CD4-positive, alpha-beta T cell (primary cell): ENCODE data around the gene SLC35F1. TPM values are rescaled to one million over a fixed set of nuclear protein-coding genes. Genes with fewer than 3 reads are reported as not detected.

Experiments
- ATAC-seq: fragments of 200-7000 bp; cut with Tn5 transposase; one replicate; pipeline ENCODE4 v1.10.0; 2022; ENCODE audit warnings: mild to moderate bottlenecking; ENCODE audit not compliant: poor library complexity
- CTCF ChIA-PET: fragments of 350-600 bp; sonication (Branson Sonifier 250); formaldehyde crosslinking; loops from one replicate; lab custom pipeline; 2021; ENCODE audit warnings: antibody characterized with exemption, inconsistent platforms; lab: Charles Lee
- POLR2A ChIA-PET: fragments of 350-600 bp; sonication (Branson Sonifier 250); formaldehyde crosslinking; loops from one replicate; lab custom pipeline; 2021; ENCODE audit warnings: antibody characterized with exemption, inconsistent platforms; lab: Charles Lee
- DNase-seq, 14 experiments: peaks; one replicate each; pipeline ENCODE4 v3.0.0-alpha.2; 2013 to 2020; ENCODE audit warnings: mixed read lengths in 2 of 14
- H3K27ac ChIP-seq, 2 donors: one replicate each; pipeline versions ENCODE4 v1.5.1 to v1.7.0; 2013; ENCODE audit warnings: low read length in 2 of 2, low read depth in 1 of 2, mild to moderate bottlenecking in 1 of 2
- H3K27me3 ChIP-seq, 2 experiments: 1 replicate in 1 of 2; 2 replicates in 1 of 2; pipeline versions ENCODE4 v1.6.1 to v1.7.0; 2013; ENCODE audit warnings: low read length in 2 of 2, control low read depth in 1 of 2, mild to moderate bottlenecking in 1 of 2, moderate library complexity in 1 of 2; ENCODE audit not compliant: insufficient read depth in 2 of 2, control insufficient read depth in 1 of 2
- H3K36me3 ChIP-seq: one replicate; pipeline ENCODE4 v1.6.1; 2013; ENCODE audit warnings: low read length, control low read depth; ENCODE audit not compliant: insufficient read depth
- H3K4me1 ChIP-seq: one replicate; pipeline ENCODE4 v1.6.1; 2013; ENCODE audit warnings: low read length, control low read depth; ENCODE audit not compliant: insufficient read depth
- H3K4me3 ChIP-seq: one replicate; pipeline ENCODE4 v1.5.1; 2013; ENCODE audit warnings: mild to moderate bottlenecking, low read length, moderate library complexity
- H3K9me3 ChIP-seq, 2 experiments: 1 replicate in 1 of 2; 2 replicates in 1 of 2; pipeline versions ENCODE4 v1.6.1 to v1.7.0; 2013; ENCODE audit warnings: low read length in 2 of 2, mild to moderate bottlenecking in 2 of 2, control low read depth in 1 of 2, moderate library complexity in 1 of 2; ENCODE audit not compliant: control insufficient read depth in 1 of 2, insufficient read depth in 1 of 2
- H3K27ac Mint-ChIP-seq: one replicate; pipeline ENCODE4 v1.8.0; 2020; ENCODE audit warnings: mixed read lengths
- H3K27me3 Mint-ChIP-seq: one replicate; pipeline ENCODE4 v1.8.0; 2021; ENCODE audit warnings: mixed read lengths
- H3K36me3 Mint-ChIP-seq: one replicate; pipeline ENCODE4 v1.8.0; 2021; ENCODE audit warnings: low read depth, mixed read lengths
- H3K4me1 Mint-ChIP-seq: one replicate; pipeline ENCODE4 v1.8.0; 2021; ENCODE audit warnings: low read depth, mixed read lengths
- H3K4me3 Mint-ChIP-seq: one replicate; pipeline ENCODE4 v1.8.0; 2020; ENCODE audit warnings: mild to moderate bottlenecking, mixed read lengths
- H3K9me3 Mint-ChIP-seq: one replicate; pipeline ENCODE4 v1.8.0; 2020; ENCODE audit warnings: mixed read lengths
- intact Hi-C, 2 experiments: fragments of 100-400 bp; cut with DNase I in 1 of 2; cut with micrococcal nuclease in 1 of 2; formaldehyde crosslinking; loops; one replicate each; pipeline versions ENCODE4 v1.15.1 to v1.9.0; 2023 to 2025; cut with DNase I, micrococcal nuclease
- total RNA-seq, 174 experiments: library from RNA in 2 of 174; stranded (reverse) in 2 of 174; gene quantifications; one replicate each; pipeline ENCODE4 v1.2.3 and lab custom pipeline; 2021 to 2026
- TF ChIP-seq, protein P1 (sequence below): fragments of 200-600 bp; IDR thresholded peaks from one replicate; pipeline ENCODE4 v1.8.0; 2022; ENCODE audit warnings: antibody characterized with exemption, mild to moderate bottlenecking

The SLC35F1 gene
- total RNA-seq, 2 experiments from 2014 or later: not detected

DNA sequence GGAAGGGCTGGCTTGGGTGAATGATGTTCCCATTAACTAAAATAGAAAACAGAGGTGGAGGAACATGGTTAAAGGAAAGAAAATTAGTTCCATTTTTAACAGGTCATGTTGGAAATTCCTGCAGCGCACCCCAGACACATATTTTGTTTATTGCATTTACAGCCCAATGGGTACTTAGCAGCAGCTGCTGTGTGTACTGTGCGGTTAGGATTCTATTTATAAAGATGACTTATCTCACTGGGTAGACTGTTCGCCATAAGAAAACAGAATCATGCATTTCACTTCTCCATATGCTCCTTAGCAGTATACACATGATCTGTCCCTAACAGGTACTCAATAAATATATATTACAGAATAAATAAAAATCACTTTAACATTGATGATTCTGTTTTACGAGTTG is 135.8 kb downstream of the SLC35F1 start:
- intact Hi-C loops: no loop called here
- TF ChIP-seq, protein P1, sequence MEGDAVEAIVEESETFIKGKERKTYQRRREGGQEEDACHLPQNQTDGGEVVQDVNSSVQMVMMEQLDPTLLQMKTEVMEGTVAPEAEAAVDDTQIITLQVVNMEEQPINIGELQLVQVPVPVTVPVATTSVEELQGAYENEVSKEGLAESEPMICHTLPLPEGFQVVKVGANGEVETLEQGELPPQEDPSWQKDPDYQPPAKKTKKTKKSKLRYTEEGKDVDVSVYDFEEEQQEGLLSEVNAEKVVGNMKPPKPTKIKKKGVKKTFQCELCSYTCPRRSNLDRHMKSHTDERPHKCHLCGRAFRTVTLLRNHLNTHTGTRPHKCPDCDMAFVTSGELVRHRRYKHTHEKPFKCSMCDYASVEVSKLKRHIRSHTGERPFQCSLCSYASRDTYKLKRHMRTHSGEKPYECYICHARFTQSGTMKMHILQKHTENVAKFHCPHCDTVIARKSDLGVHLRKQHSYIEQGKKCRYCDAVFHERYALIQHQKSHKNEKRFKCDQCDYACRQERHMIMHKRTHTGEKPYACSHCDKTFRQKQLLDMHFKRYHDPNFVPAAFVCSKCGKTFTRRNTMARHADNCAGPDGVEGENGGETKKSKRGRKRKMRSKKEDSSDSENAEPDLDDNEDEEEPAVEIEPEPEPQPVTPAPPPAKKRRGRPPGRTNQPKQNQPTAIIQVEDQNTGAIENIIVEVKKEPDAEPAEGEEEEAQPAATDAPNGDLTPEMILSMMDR: no peak
- Mint-ChIP-seq H3K4me1 (no peaks in the 10 kb centered on the region), H3K9me3 (no peaks in the 10 kb centered on the region), H3K27me3 (peaks cover 26% of the 10 kb centered on the region), H3K4me3 (no peak overlapping the region), H3K36me3 (no peaks in the 10 kb centered on the region), H3K27ac (no peak overlapping the region)
- Histone ChIP-seq H3K9me3 (no peaks in the 10 kb centered on the region), H3K4me3 (no peak overlapping the region), H3K36me3 (no peaks in the 10 kb centered on the region), H3K4me1 (no peaks in the 10 kb centered on the region), H3K27me3 (no peaks in the 10 kb centered on the region), H3K27ac (no peak overlapping the region)
- ATAC-seq (no peak), DNase-seq (no peak)
- ChIA-PET POLR2A (no interaction called here), CTCF (no interaction called here)

DNA sequence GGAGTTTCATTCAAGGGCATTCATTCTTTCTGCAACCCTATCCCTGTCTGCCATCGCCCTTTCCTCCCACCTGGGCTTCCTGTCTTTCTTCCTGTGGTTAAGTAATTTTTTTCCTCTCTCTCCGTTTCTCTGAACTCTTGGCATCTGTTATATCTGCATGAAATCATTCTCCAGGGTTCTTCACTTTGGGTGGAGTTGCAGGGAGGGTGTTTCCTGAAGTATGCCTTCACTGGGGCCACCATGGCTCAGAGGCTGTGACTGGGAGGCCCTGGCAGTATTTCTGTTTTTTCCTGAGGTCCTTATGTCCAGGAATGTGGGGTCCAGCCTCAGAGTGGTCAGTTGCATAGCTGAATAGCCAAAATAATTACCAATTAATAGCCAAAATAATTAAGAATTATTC is 137.2 kb downstream of the SLC35F1 start:
- ChIA-PET CTCF (no interaction called here), POLR2A (no interaction called here)
- no peak overlapping the region for H3K27ac Mint-ChIP-seq
- H3K36me3 Mint-ChIP-seq: no peaks in the 10 kb centered on the region
- H3K4me3 Mint-ChIP-seq: no peak overlapping the region
- H3K36me3 ChIP-seq: no peaks in the 10 kb centered on the region
- H3K27me3 ChIP-seq: no peaks in the 10 kb centered on the region
- H3K4me1 Mint-ChIP-seq: no peaks in the 10 kb centered on the region
- TF ChIP-seq, protein P1: no peak
- H3K4me1 ChIP-seq: no peaks in the 10 kb centered on the region
- no peak overlapping the region for H3K4me3 ChIP-seq
- no peak overlapping the region for H3K27ac ChIP-seq
- peaks cover 26% of the 10 kb centered on the region for H3K27me3 Mint-ChIP-seq
- no peak for ATAC-seq
- intact Hi-C loops: no loop called here
- no peak for DNase-seq
- no peaks in the 10 kb centered on the region for H3K9me3 Mint-ChIP-seq
- no peaks in the 10 kb centered on the region for H3K9me3 ChIP-seq

DNA sequence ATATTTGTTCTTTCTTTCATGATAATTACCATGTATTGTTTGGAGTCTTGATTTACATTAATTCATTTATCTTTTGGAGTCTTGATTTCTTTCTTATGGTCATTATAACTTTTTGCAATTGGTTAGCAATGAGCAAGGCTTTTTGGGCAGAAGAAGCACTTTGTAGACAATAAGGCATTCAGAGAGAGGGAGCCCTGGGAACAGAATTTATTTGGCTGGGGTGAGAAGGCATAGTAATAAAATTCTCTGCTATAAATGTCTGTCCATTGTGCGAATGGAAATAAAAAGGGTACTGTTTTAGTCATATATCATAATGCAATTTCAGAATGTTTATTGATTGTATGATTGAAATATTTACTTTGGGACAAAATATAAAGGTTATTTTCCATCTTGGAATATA is 147.0 kb downstream of the SLC35F1 start:
- H3K27me3 Mint-ChIP-seq: peaks cover 14% of the 10 kb centered on the region
- no peak overlapping the region for H3K4me3 Mint-ChIP-seq
- Histone ChIP-seq H3K36me3 (no peaks in the 10 kb centered on the region), H3K9me3 (no peaks in the 10 kb centered on the region), H3K27me3 (no peaks in the 10 kb centered on the region), H3K4me1 (no peaks in the 10 kb centered on the region), H3K4me3 (no peak overlapping the region), H3K27ac (no peak overlapping the region)
- TF ChIP-seq, protein P1: no peak
- no peaks in the 10 kb centered on the region for H3K4me1 Mint-ChIP-seq
- intact Hi-C loops: no loop called here
- POLR2A ChIA-PET: no interaction called here
- no peak for DNase-seq
- no peaks in the 10 kb centered on the region for H3K36me3 Mint-ChIP-seq
- CTCF ChIA-PET: no interaction called here
- H3K9me3 Mint-ChIP-seq: peaks cover 2% of the 10 kb centered on the region
- ATAC-seq: no peak
- H3K27ac Mint-ChIP-seq: no peak overlapping the region
